ENCODE measurements around the gene PNP. TPM values are rescaled to one million over a fixed set of nuclear protein-coding genes. Genes with fewer than 3 reads are reported as not detected.

The PNP gene
- total RNA-seq, 1 donor from 2014 or later, result 149 TPM

GRCh38 chr14:20460458-20461224 is 8.6 kb upstream of the PNP start:
- Mint-ChIP-seq H3K36me3 (ENCODE audit: low read depth) (peaks cover 26% of the 10 kb centered on the region), H3K4me1 (ENCODE audit: low read depth) (peaks cover 23% of the 10 kb centered on the region), H3K27me3 (ENCODE audit: insufficient read depth) (no peaks in the 10 kb centered on the region), H3K27ac (peak overlapping the region; percentile 70), H3K9me3 (no peaks in the 10 kb centered on the region), H3K4me3 (peak overlapping the region; percentile 94)
- intact Hi-C loops (cut with micrococcal nuclease), result loop anchor here (1.0 to 5.0 kb wide), 9 partner anchors 7 to 807 kb away; partner anchors contain the start of genes CCNB1IP1, HNRNPC, PARP2 and PNP
- no peak for DNase-seq (ENCODE audit: low spot score)

- Mint-ChIP-seq H3K4me1 (ENCODE audit: low read depth) (peaks cover 23% of the 10 kb centered on the region), H3K4me3 (peak within 1 kb of the TSS; percentile 94), H3K36me3 (ENCODE audit: low read depth) (peaks cover 26% of the 10 kb centered on the region), H3K27me3 (ENCODE audit: insufficient read depth) (no peaks in the 10 kb centered on the region), H3K9me3 (no peaks in the 10 kb centered on the region), H3K27ac (peak within 1 kb of the TSS; percentile 87)
- DNase-seq (ENCODE audit: low spot score), result peak; percentile 99
- intact Hi-C loops (cut with micrococcal nuclease), result loop anchor here (1.0 to 5.0 kb wide), 9 partner anchors 8 to 806 kb away; partner anchors contain the start of genes CCNB1IP1, HNRNPC, PARP2 and PNP
These were observed 7.7 kb upstream of the PNP start, which contains the start of gene PIP4P1 for GRCh38 chr14:20461225-20462141. TSS of gene PIP4P1 (minus strand) at chr14:20461434. CDS start at chr14:20461325, 109 bp downstream.

- peaks cover 34% of the 10 kb centered on the region for H3K4me1 Mint-ChIP-seq (ENCODE audit: low read depth)
- H3K4me3 Mint-ChIP-seq, result peak overlapping the region; percentile 95
- peaks cover 3% of the 10 kb centered on the region for H3K27me3 Mint-ChIP-seq (ENCODE audit: insufficient read depth)
- no peaks in the 10 kb centered on the region for H3K9me3 Mint-ChIP-seq
- peak overlapping the region; percentile 96 for H3K27ac Mint-ChIP-seq
- peaks cover 25% of the 10 kb centered on the region for H3K36me3 Mint-ChIP-seq (ENCODE audit: low read depth)
- intact Hi-C loops (cut with micrococcal nuclease), result loop anchor here (1.0 to 5.0 kb wide), 7 partner anchors 8 to 144 kb away; partner anchors contain the start of genes APEX1, OSGEP, PARP2 and PIP4P1
- DNase-seq (ENCODE audit: low spot score), result no peak
These were observed 403 bp upstream of the PNP start for GRCh38 chr14:20468764-20469241.

GRCh38 chr14:20469890-20470602 is 840 bp downstream of the PNP start:
- intact Hi-C loops (cut with micrococcal nuclease), result loop anchor here (1.0 to 5.0 kb wide), 7 partner anchors 7 to 143 kb away; partner anchors contain the start of genes APEX1, OSGEP, PARP2 and PIP4P1
- H3K27ac Mint-ChIP-seq, result peak overlapping the region; percentile 96
- peaks cover 3% of the 10 kb centered on the region for H3K27me3 Mint-ChIP-seq (ENCODE audit: insufficient read depth)
- H3K4me3 Mint-ChIP-seq, result peak overlapping the region; percentile 95
- peaks cover 47% of the 10 kb centered on the region for H3K4me1 Mint-ChIP-seq (ENCODE audit: low read depth)
- peak; percentile 28 for DNase-seq (ENCODE audit: low spot score)
- peaks cover 37% of the 10 kb centered on the region for H3K36me3 Mint-ChIP-seq (ENCODE audit: low read depth)
- no peaks in the 10 kb centered on the region for H3K9me3 Mint-ChIP-seq

GRCh38 chr14:20470603-20470901 is 1.3 kb downstream of the PNP start:
- peak overlapping the region; percentile 96 for H3K27ac Mint-ChIP-seq
- DNase-seq (ENCODE audit: low spot score), result no peak
- peak overlapping the region; percentile 95 for H3K4me3 Mint-ChIP-seq
- H3K4me1 Mint-ChIP-seq (ENCODE audit: low read depth), result peaks cover 50% of the 10 kb centered on the region
- H3K27me3 Mint-ChIP-seq (ENCODE audit: insufficient read depth), result peaks cover 3% of the 10 kb centered on the region
- H3K36me3 Mint-ChIP-seq (ENCODE audit: low read depth), result peaks cover 41% of the 10 kb centered on the region
- intact Hi-C loops (cut with micrococcal nuclease), result no loop called here
- H3K9me3 Mint-ChIP-seq, result no peaks in the 10 kb centered on the region

GRCh38 chr14:20472536-20473169 is 3.4 kb downstream of the PNP start:
- Mint-ChIP-seq H3K36me3 (ENCODE audit: low read depth) (peaks cover 56% of the 10 kb centered on the region), H3K27me3 (ENCODE audit: insufficient read depth) (peaks cover under 1% of the 10 kb centered on the region), H3K4me3 (peak overlapping the region; percentile 70), H3K27ac (peak overlapping the region; percentile 21), H3K9me3 (no peaks in the 10 kb centered on the region), H3K4me1 (ENCODE audit: low read depth) (peaks cover 71% of the 10 kb centered on the region)
- no peak for DNase-seq (ENCODE audit: low spot score)
- intact Hi-C loops (cut with micrococcal nuclease), result no loop called here

GRCh38 chr14:20476776-20477175 is 7.6 kb downstream of the PNP start:
- peaks cover 56% of the 10 kb centered on the region for H3K36me3 Mint-ChIP-seq (ENCODE audit: low read depth)
- no peaks in the 10 kb centered on the region for H3K27me3 Mint-ChIP-seq (ENCODE audit: insufficient read depth)
- H3K4me1 Mint-ChIP-seq (ENCODE audit: low read depth), result peaks cover 55% of the 10 kb centered on the region
- peak overlapping the region; percentile 82 for H3K27ac Mint-ChIP-seq
- H3K4me3 Mint-ChIP-seq, result no peak overlapping the region
- H3K9me3 Mint-ChIP-seq, result no peaks in the 10 kb centered on the region
- no peak for DNase-seq (ENCODE audit: low spot score)
- intact Hi-C loops (cut with micrococcal nuclease), result loop anchor here (1.0 kb wide), 1 partner anchor 7 kb away; the partner anchor contains the start of gene PNP

GRCh38 chr14:20477211-20477876 is 8.1 kb downstream of the PNP start:
- peak overlapping the region; percentile 50 for H3K4me3 Mint-ChIP-seq
- H3K27me3 Mint-ChIP-seq (ENCODE audit: insufficient read depth), result no peaks in the 10 kb centered on the region
- H3K36me3 Mint-ChIP-seq (ENCODE audit: low read depth), result peaks cover 50% of the 10 kb centered on the region
- DNase-seq (ENCODE audit: low spot score), result no peak
- H3K27ac Mint-ChIP-seq, result peak overlapping the region; percentile 82
- intact Hi-C loops (cut with micrococcal nuclease), result loop anchor here (1.0 kb wide), 1 partner anchor 8 kb away; the partner anchor contains the start of gene PNP
- peaks cover 49% of the 10 kb centered on the region for H3K4me1 Mint-ChIP-seq (ENCODE audit: low read depth)
- H3K9me3 Mint-ChIP-seq, result no peaks in the 10 kb centered on the region

GRCh38 chr14:20478894-20479293 is 9.7 kb downstream of the PNP start:
- intact Hi-C loops (cut with micrococcal nuclease), result no loop called here

GRCh38 chr14:20482382-20482781 is 13.2 kb downstream of the PNP start:
- H3K9me3 Mint-ChIP-seq, result no peaks in the 10 kb centered on the region
- H3K4me3 Mint-ChIP-seq, result no peak overlapping the region
- H3K27ac Mint-ChIP-seq, result no peak overlapping the region
- DNase-seq (ENCODE audit: low spot score), result no peak
- peaks cover 13% of the 10 kb centered on the region for H3K36me3 Mint-ChIP-seq (ENCODE audit: low read depth)
- H3K4me1 Mint-ChIP-seq (ENCODE audit: low read depth), result peaks cover 13% of the 10 kb centered on the region
- peaks cover 2% of the 10 kb centered on the region for H3K27me3 Mint-ChIP-seq (ENCODE audit: insufficient read depth)
- intact Hi-C loops (cut with micrococcal nuclease), result no loop called here

More at GRCh38 chr14:20478894-20479293, 9.7 kb downstream of the PNP start:
- no peak for DNase-seq (ENCODE audit: low spot score)
- Mint-ChIP-seq H3K4me1 (ENCODE audit: low read depth) (peaks cover 38% of the 10 kb centered on the region), H3K27me3 (ENCODE audit: insufficient read depth) (peaks cover 2% of the 10 kb centered on the region), H3K9me3 (no peaks in the 10 kb centered on the region), H3K4me3 (no peak overlapping the region), H3K27ac (no peak overlapping the region), H3K36me3 (ENCODE audit: low read depth) (peaks cover 41% of the 10 kb centered on the region)

GRCh38 chr14:20485900-20486299 is 16.7 kb downstream of the PNP start:
- no peak overlapping the region for H3K4me3 Mint-ChIP-seq
- DNase-seq (ENCODE audit: low spot score), result no peak
- H3K36me3 Mint-ChIP-seq (ENCODE audit: low read depth), result no peaks in the 10 kb centered on the region
- peaks cover 37% of the 10 kb centered on the region for H3K4me1 Mint-ChIP-seq (ENCODE audit: low read depth)
- H3K27me3 Mint-ChIP-seq (ENCODE audit: insufficient read depth), result peaks cover 2% of the 10 kb centered on the region
- intact Hi-C loops (cut with micrococcal nuclease), result no loop called here
- H3K9me3 Mint-ChIP-seq, result no peaks in the 10 kb centered on the region
- H3K27ac Mint-ChIP-seq, result no peak overlapping the region
